Ovary (tissue), 9 donors: ENCODE measurements around the gene HOXA4. TPM values are rescaled to one million over a fixed set of nuclear protein-coding genes. Genes with fewer than 3 reads are reported as not detected.
A peak's percentile ranks its signal among the peaks of the same experiment; 100 is the strongest.

Experiments
- DNase-seq, 5 donors: peaks; one replicate each; pipeline ENCODE4 v3.0.0-alpha.2; 2019 to 2020
- H3K27ac ChIP-seq, 2 donors: fragments of 200-600 bp; one replicate each; pipeline versions ENCODE4 v1.5.1 to v1.8.0; 2019 to 2022
- H3K27me3 ChIP-seq: fragments of 200-600 bp; one replicate; pipeline ENCODE4 v1.8.0; 2022
- H3K36me3 ChIP-seq: fragments of 200-600 bp; sonication (generic); one replicate; pipeline ENCODE4 v1.5.1; 2019
- H3K4me1 ChIP-seq: one replicate; pipeline ENCODE4 v1.8.1; 2013; ENCODE audit warnings: mild to moderate bottlenecking, moderate library complexity; ENCODE audit not compliant: insufficient read depth
- H3K4me3 ChIP-seq: fragments of 200-600 bp; sonication (generic); one replicate; pipeline ENCODE4 v1.5.1; 2017
- H3K9me3 ChIP-seq, 2 donors: fragments of 200-600 bp in 1 of 2; sonication (generic) in 1 of 2; one replicate each; pipeline versions ENCODE4 v1.5.1 to v1.8.1; 2013 to 2019; ENCODE audit warnings: mild to moderate bottlenecking in 1 of 2, moderate library complexity in 1 of 2
- EP300 ChIP-seq: sonication (generic); formaldehyde crosslinking; IDR thresholded peaks from one replicate; pipeline ENCODE4 v1.6.1; 2017; ENCODE audit warnings: antibody characterized with exemption
- POLR2A ChIP-seq: fragments of 450-650 bp; IDR thresholded peaks from one replicate; pipeline ENCODE4 v1.6.1; 2017; ENCODE audit warnings: antibody characterized with exemption, mild to moderate bottlenecking, moderate library complexity
- WGBS, 3 donors: extraction: QIAGEN DNeasy Blood & Tissue Kit in 1 of 3; methylation state at CpG; one replicate each; pipeline versions ENCODE4 v1.1.5 to v1.1.7; 2013 to 2017; 5-methylcytosine and 5-hydroxymethylcytosine counted together
- intact Hi-C, 4 donors: fragments of 100-400 bp; cut with DNase I; formaldehyde crosslinking; loops; one replicate each; pipeline versions ENCODE4 v1.11.0 to v1.15.1; 2022 to 2023
- polyA plus RNA-seq, 2 donors: library from polyadenylated mRNA; stranded (reverse); fragments of 200-250 nt in 1 of 2; fragments of 350-450 nt in 1 of 2; fragmentation: Illumina TruSeq in 1 of 2; extraction: RNeasy Lipid Tissue Mini Kit (QIAGEN cat#74804) in 1 of 2; gene quantifications; one replicate each; pipeline ENCODE4 v1.2.3, GENCODE V29; 2013 to 2014
- total RNA-seq, 7 donors: library from RNA; depleted of rRNA in 2 of 7; stranded (reverse); fragments of >200 nt in 2 of 7; fragmentation: NEBNext Ultra II Directional in 3 of 7; extraction: Animal tissue kit (Norgen Biotek cat#: 25700) in 3 of 7; gene quantifications; one replicate each; pipeline versions ENCODE4 v1.1.0 to v1.2.4, GENCODE V29; 2016 to 2023
- TF ChIP-seq, protein P1 (sequence below), 3 donors: fragments of 450-650 bp in 2 of 3; fragments of 200-600 bp in 1 of 3; IDR thresholded peaks; one replicate each; pipeline versions ENCODE4 v1.5.1 to v1.8.0; 2016 to 2022; ENCODE audit warnings: antibody characterized with exemption in 3 of 3, mild to moderate bottlenecking in 1 of 3
- donor health status: DM: no; HTN: no; CAD: no; lungs with moderate emphysema.
- donor health status: DM: no; HTN: no; CAD: no.
- donor health status: Bipolar disorder and iron deficiency.
- donor health status: DM: yes; HTN: yes; CAD: no.
- donor health status: DM: no; HTN: no; CAD: no.
- donor health status: DM: yes; HTN: yes; CAD: no.

Gene HOXA4
- total and polyA plus RNA-seq, 9 donors: 0.22 to 34.0 (median 3.5) TPM

DNA sequence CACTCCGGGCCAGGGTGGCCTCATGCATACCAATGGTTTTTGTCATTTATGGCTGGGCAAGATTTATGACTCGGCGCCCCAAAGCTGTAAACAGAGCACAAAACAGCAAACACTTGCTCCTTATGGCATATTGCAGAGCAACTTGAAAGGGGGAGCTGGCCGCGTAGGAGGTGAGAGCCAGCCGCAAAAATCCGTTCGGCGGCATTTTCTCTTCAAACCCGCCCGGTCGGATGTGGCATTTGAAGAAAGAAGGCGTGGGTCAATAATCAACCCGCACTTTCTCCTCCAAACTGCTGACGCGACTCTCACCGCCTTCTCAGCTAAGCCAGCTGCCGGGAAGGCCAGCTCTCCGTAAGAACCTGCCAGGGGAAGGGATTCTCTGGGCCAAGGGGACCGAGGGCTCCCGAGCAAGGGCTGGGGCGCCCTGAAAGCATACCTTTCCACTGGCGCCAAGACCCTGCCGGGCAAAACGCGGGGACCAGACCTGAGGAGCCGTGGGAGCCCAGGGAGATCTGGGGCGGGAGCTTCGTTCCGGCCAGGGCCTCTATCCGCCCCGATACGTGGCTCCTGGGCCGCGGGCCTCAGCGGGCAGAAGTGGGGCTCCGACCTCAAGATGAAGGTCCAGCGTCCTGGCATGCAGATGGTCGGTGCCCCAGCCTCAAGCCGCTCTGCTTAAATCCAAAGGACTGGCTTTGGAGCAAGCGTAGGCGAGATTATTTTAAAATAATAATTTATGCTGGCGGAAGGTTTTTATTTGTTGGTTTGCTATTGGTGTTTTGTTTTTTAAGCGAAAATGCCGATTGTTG lies 15.1 kb downstream of the HOXA4 start:
- TF ChIP-seq, protein P1, sequence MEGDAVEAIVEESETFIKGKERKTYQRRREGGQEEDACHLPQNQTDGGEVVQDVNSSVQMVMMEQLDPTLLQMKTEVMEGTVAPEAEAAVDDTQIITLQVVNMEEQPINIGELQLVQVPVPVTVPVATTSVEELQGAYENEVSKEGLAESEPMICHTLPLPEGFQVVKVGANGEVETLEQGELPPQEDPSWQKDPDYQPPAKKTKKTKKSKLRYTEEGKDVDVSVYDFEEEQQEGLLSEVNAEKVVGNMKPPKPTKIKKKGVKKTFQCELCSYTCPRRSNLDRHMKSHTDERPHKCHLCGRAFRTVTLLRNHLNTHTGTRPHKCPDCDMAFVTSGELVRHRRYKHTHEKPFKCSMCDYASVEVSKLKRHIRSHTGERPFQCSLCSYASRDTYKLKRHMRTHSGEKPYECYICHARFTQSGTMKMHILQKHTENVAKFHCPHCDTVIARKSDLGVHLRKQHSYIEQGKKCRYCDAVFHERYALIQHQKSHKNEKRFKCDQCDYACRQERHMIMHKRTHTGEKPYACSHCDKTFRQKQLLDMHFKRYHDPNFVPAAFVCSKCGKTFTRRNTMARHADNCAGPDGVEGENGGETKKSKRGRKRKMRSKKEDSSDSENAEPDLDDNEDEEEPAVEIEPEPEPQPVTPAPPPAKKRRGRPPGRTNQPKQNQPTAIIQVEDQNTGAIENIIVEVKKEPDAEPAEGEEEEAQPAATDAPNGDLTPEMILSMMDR (IDR thresholded peaks at IDR 0.05): no peak
- TF ChIP-seq POLR2A (no peak), EP300 (no peak)
- H3K4me1 ChIP-seq: no peaks in the 10 kb centered on the region
- peak overlapping the region in 1 of 2 donors; percentile 76 for H3K27ac ChIP-seq
- 16 to 38% (median 27%) methylated on average over 45 of the region's 45 CpGs for WGBS, 3 donors
- intact Hi-C loops: no loop called here
- peaks cover 2% of the 10 kb centered on the region for H3K27me3 ChIP-seq
- no peaks in the 10 kb centered on the region for H3K36me3 ChIP-seq
- H3K4me3 ChIP-seq: peak overlapping the region; percentile 24
- peak in 1 of 5 donors; percentile 58 for DNase-seq
- H3K9me3 ChIP-seq: no peaks in the 10 kb centered on the region

DNA sequence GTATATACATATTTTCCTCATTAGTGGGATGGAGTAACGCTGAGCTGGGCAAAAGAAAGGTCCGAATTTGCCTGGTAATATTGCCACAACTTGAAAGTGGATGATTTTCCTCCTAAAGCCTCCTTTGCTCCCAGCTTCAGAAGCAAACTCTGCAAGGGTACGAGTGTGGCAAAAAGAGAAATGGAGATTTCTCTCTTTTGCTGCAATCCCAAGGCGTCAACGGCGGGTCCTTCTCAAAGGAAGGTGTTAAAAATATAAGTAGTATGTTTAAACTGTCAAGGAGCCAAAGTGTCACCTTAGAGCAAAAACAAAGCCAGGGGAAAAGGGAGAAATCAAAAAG lies 15.7 kb downstream of the HOXA4 start:
- no peaks in the 10 kb centered on the region for H3K4me1 ChIP-seq
- H3K27ac ChIP-seq: peak overlapping the region in 1 of 2 donors; percentile 76
- TF ChIP-seq EP300 (no peak), POLR2A (no peak)
- TF ChIP-seq, protein P1 (IDR thresholded peaks at IDR 0.05): no peak
- H3K27me3 ChIP-seq: peaks cover 3% of the 10 kb centered on the region
- no peaks in the 10 kb centered on the region for H3K36me3 ChIP-seq
- no peaks in the 10 kb centered on the region for H3K9me3 ChIP-seq
- intact Hi-C loops: no loop called here
- no peak for DNase-seq
- H3K4me3 ChIP-seq: peak overlapping the region; percentile 24
- WGBS, 3 donors: 43 to 61% (median 57%) methylated on average over 6 of the region's 6 CpGs

DNA sequence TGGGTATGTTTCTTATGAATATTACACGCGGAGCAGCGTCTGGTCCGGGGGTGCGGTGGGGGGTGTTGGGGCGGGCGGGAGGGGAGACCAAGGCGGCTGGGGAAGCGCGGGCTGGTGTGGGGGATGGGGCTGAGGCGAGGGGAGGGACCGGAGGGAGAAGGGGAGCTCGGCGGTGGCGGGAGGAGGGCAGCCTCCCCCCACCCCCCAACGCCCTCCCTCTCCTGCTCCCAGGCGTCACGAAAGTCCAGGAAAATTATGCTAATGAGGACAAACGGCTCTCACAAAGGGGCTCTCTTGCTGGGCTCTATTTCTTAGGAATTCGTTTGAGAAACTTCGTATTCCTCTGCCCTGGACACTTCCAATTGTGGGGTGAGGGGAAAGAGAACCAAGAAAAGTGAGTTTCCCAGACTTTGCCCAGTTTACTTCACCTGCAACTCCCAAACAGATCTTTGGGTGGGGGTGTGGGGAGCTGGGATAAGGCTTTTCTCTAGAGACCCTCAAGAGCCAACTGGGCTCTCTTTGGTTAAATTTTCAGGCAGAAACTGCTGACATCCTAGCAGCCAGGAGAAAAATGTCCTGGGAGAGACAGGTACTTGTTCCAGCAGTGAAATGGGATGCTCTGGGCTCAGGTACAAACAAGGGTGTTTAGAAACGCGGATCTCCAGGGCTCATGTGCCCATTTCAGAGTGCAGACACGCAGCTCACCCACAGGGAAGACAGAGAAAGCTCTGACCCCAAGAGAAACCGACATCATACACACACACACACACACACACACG lies 16.4 kb downstream of the HOXA4 start:
- Histone ChIP-seq H3K27ac (peak overlapping the region; percentile 21 to 80), H3K36me3 (no peaks in the 10 kb centered on the region), H3K9me3 (no peaks in the 10 kb centered on the region), H3K4me3 (peak overlapping the region; percentile 49), H3K27me3 (peaks cover 3% of the 10 kb centered on the region), H3K4me1 (no peaks in the 10 kb centered on the region)
- TF ChIP-seq POLR2A: no peak
- TF ChIP-seq EP300: no peak
- TF ChIP-seq, protein P1 (IDR thresholded peaks at IDR 0.05): no peak
- intact Hi-C loops: no loop called here
- 6 to 16% (median 12%) methylated on average over 16 to 26 of the region's 26 CpGs for WGBS, 3 donors
- DNase-seq: peak in 4 of 5 donors; percentile 41 to 84 (median 59)

DNA sequence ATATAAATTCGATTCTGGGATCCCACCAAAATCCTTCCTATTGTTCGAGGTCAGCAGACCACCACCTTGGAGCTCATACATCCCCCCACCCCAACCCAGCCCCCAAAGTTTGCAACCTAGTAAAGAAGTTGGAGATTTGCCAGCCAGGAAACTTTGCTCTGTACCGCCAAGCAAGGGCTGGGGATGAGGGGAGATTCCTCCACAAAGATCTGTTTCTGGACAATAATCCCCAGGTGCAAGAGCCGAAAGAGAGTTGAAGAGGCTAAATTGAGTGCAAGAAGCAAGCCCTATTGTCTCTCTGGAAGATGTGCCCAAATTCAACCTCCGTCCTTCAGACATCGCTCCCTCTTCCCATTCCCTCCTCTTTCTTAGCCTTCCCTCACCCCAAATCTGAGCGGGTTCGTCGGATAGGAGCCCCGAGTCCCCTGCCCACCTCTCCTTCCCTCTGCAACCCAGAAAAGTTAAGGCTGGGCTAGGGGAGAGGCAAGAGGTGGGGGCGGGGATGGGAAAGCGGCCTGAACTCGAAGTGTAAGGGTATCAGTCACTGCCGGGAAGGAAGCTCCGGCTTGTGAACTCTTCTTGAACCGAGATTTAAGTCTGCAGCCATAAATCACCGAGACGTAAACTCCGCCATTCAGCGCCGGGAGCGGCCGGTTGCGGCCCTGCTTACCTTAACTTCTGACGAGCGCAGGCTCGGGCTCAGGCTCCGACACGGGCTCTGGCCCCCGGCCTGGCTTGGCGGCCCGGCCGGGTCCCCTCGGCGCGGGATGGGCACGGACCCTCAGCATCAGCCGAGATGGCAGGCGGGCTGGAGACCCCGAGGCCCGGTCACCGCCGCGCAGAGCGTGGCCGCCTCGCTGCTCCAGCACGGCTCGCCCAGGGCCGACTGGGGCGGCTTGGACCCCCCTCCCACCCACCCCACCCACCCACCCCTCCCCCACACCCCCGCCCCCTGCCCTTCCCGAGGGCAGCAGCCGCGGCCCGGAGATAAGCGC lies 17.3 kb downstream of the HOXA4 start:
- H3K4me3 ChIP-seq: peak overlapping the region; percentile 49
- no peaks in the 10 kb centered on the region for H3K9me3 ChIP-seq
- 8 to 10% (median 9%) methylated on average over 20 to 57 of the region's 57 CpGs for WGBS, 3 donors
- no peaks in the 10 kb centered on the region for H3K36me3 ChIP-seq
- no peak for TF ChIP-seq EP300
- TF ChIP-seq, protein P1 (IDR thresholded peaks at IDR 0.05): no peak
- TF ChIP-seq POLR2A: no peak
- peak overlapping the region; percentile 21 to 80 for H3K27ac ChIP-seq
- DNase-seq: peak in 2 of 5 donors; percentile 60 to 78
- intact Hi-C loops: no loop called here
- no peaks in the 10 kb centered on the region for H3K4me1 ChIP-seq
- peaks cover 3% of the 10 kb centered on the region for H3K27me3 ChIP-seq
